Medulla oblongata (tissue), 1 donor: ENCODE data around the gene WDR70.
"Not testable (repeated sequence)": the region's sequence is repeated elsewhere in the genome, so short reads cannot be mapped to it uniquely, and the experiment has no call there.

ENCODE experiments used
- DNase-seq: peaks from one replicate; pipeline ENCODE4 v3.0.0-alpha.2; 2015; ENCODE audit errors: extremely low spot score

WDR70 gene

GRCh38 chr5:37453252-37453651 is 74.1 kb downstream of the WDR70 start:
- DNase-seq: not testable (repeated sequence)

GRCh38 chr5:37454402-37455055 is 75.4 kb downstream of the WDR70 start:
- not testable (repeated sequence) for DNase-seq

- peak; percentile 45 for DNase-seq
Observed at GRCh38 chr5:37463191-37464051, 84.3 kb downstream of the WDR70 start.

GRCh38 chr5:37464581-37464980 is 85.5 kb downstream of the WDR70 start:
- DNase-seq: peak; percentile 14

- DNase-seq: not testable (repeated sequence)
Observed at GRCh38 chr5:37469383-37469782, 90.3 kb downstream of the WDR70 start.

- DNase-seq: no peak
Observed at GRCh38 chr5:37471666-37472197, 92.6 kb downstream of the WDR70 start.

GRCh38 chr5:37477426-37477825 is 98.3 kb downstream of the WDR70 start:
- DNase-seq: no peak

GRCh38 chr5:37478121-37478894 is 99.2 kb downstream of the WDR70 start:
- no peak for DNase-seq

GRCh38 chr5:37481395-37481794 is 102.3 kb downstream of the WDR70 start:
- not testable (repeated sequence) for DNase-seq

GRCh38 chr5:37490120-37490810 is 111.1 kb downstream of the WDR70 start:
- DNase-seq: no peak

GRCh38 chr5:37490931-37491330 is 111.8 kb downstream of the WDR70 start:
- no peak for DNase-seq

GRCh38 chr5:37492778-37493555 is 113.8 kb downstream of the WDR70 start:
- DNase-seq: no peak

GRCh38 chr5:37494756-37495155 is 115.6 kb downstream of the WDR70 start:
- DNase-seq: no peak

GRCh38 chr5:37495210-37495609 is 116.1 kb downstream of the WDR70 start:
- DNase-seq: peak; percentile 19

GRCh38 chr5:37495668-37496347 is 116.7 kb downstream of the WDR70 start:
- no peak for DNase-seq

- no peak for DNase-seq
Observed at GRCh38 chr5:37496902-37497445, 117.9 kb downstream of the WDR70 start.

- no peak for DNase-seq
Observed at GRCh38 chr5:37501152-37501551, 122.0 kb downstream of the WDR70 start.

GRCh38 chr5:37506241-37506640 is 127.1 kb downstream of the WDR70 start:
- DNase-seq: no peak

- no peak for DNase-seq
Observed at GRCh38 chr5:37506722-37507121, 127.6 kb downstream of the WDR70 start.

GRCh38 chr5:37511646-37512045 is 132.5 kb downstream of the WDR70 start:
- DNase-seq: no peak
